HG02678 (cell line): ENCODE results near the gene KCNAB2.

ENCODE experiments used
- ATAC-seq: cut with Tn5 transposase; IDR thresholded peaks from one replicate; pipeline ENCODE4 v1.9.1; 2021; ENCODE audit warnings: mild to moderate bottlenecking, moderate library complexity; ENCODE audit not compliant: unreplicated experiment

Gene KCNAB2

GRCh38 chr1:6106321-6106731 is 60.6 kb downstream of the KCNAB2 start:
- ATAC-seq: no peak

- no peak for ATAC-seq
These were observed 61.3 kb downstream of the KCNAB2 start for GRCh38 chr1:6106977-6107376.

DNA sequence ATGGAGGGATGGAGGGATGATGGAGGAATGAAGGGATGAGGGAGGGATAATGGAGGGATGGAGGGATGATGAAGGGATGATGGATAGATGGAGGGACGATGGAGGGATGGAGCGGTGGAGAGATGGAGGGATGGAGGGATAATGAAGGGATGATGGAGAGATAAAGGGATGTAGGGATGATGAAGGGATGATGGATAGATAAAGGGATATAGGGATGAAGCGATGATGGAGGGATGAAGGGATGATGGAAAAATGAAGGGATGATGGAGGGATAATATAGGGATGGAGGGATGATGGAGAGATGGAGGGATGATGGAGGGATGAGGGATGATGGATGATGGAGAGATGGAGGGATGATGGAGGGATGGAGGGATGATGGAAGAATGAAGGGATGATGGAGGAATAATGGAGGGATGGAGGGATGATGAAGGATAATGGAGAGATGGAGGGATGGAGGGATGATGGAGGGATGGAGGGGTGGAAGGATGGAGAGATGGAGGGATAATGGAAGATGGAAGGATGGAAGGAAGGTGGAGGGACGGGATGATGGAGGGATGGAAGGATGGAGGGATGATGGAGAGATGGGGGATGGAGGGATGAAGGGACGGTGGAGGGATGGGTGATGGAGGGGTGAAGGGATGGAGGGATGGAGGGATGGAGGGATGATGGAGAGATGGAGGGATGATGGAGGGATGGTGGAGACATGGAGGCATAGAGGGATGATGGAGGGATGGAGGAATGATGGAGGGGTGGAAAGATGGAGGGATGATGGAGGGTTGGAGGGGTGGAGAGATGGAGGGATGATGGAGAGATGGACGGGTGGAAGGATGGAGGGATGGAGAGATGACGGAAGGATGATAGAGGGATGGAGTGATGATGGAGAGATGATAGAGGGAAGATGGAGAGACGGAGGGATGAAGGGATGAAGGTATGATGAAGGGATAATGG is 62.0 kb downstream of the KCNAB2 start:
- ATAC-seq: no peak

DNA sequence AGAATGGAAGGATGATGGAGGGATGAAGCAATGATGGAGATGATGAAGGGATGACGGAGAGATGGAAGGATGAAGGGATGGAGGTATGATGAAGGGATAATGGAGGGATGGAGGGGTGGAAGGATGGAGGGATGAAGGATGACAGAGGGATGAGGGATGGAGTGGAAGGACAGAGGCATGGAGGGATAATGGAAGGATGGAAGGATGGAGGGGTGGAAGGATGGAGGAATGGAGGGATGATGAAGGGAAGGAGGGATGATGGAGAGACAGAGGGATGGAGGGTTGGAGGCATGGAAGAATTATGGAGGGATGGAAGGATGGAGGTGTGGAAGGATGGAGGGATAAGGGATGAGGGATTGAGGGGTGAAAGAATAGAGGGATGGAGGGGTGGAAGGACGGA is 62.8 kb downstream of the KCNAB2 start:
- no peak for ATAC-seq

DNA sequence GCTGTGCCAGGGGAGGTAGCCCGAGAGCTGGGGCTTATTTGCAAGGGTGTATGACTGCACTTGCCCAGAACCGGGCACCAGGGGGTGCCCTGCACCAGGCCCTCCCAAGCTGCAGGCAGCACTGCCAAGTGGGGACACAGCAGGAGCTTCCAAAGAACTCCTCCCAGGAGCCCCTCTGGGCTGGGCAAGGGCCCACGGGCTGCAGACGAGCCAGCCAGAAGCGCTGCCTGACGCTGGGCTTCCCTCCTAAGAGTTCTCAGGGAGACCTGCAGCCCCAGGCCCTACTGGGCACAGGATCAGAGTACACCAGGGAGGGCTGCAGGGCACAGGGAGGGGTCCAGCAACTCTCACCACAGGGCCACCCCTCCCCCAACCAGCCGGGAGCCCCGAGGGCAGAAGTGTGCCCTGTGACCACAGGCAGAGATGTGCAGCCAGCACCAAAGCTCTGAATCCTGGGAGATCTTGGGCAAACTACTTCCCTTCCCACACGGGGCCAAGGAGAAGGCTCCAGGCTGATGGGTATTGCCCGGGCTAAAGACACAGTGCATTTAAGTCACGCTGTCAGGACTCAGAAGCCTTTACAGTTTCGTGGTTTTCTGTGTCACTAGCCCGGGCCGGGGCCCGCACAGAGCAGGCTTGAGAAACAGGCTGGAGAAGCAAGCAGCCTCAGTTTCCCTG is 63.4 kb downstream of the KCNAB2 start:
- ATAC-seq: no peak

GRCh38 chr1:6109688-6110087 is 64.0 kb downstream of the KCNAB2 start:
- ATAC-seq: no peak

DNA sequence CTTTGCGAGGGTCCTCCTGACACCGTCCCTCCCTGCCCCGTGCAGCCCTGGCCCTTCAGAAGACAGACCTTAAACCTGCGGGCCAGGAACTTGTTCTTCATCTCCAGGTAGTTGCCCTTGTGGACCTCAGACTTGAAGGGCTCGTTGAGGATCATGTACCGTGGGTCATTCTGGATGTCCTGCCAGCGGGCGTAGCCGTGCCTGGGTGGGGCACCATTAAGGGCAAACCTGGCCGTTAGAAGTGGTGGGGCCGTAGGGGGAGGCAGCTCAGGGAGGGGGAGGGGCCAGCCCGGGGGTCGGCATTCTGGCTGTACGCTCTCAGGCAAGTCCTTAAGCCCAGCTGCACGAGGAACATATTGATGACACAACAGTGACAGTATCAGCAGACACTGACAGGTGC is 64.6 kb downstream of the KCNAB2 start:
- no peak for ATAC-seq

GRCh38 chr1:6111571-6111970 is 65.9 kb downstream of the KCNAB2 start:
- ATAC-seq: no peak

DNA sequence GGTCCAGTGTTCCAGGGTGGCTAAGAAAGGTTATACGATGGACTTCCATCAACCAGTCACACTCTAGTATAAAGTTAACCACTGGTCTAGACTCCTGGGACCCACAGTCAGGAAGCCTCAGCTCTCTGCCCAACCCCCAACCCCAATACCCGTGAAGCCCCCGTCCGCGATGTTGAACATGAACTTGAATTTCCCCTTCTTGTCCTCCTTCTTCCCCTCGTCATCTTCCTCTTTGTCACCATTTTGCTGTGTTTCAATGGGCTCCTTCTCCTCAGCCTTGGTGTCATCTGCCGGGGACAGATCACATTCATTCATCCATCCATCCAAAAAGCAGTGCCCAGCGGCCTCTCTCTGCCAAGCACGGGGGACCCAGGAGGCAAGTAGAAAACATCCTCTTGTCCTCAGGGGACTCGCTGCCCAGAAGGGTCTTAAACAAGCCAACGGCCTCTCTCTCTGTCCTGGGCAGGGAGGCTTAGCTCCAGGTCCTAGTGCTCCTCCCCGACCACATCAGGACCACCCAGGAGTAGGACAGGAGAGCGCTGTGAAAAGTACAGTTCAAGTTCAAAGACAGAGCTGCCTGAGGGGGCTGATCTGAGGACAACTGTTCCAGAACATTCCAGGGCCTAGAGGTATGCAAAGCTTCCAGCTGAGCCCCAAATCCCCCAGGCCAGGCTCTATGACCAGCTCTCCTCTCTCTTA is 66.5 kb downstream of the KCNAB2 start:
- no peak for ATAC-seq

DNA sequence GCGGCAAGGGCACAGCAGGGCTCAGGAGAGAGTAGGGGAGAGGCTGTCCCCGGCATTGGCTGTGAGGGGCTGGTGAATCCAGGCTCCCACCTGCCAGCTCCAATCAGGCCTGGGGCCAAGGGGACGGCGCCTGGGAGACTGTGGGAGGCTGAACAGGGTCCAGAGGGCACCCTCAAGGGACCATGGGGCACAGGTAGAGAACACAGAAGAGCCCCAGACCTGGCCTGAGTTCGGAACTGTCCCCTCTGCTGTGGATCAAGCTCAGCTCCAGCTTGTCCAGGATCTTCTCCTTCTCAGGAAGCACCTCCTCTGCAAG is 67.0 kb downstream of the KCNAB2 start:
- ATAC-seq: no peak

DNA sequence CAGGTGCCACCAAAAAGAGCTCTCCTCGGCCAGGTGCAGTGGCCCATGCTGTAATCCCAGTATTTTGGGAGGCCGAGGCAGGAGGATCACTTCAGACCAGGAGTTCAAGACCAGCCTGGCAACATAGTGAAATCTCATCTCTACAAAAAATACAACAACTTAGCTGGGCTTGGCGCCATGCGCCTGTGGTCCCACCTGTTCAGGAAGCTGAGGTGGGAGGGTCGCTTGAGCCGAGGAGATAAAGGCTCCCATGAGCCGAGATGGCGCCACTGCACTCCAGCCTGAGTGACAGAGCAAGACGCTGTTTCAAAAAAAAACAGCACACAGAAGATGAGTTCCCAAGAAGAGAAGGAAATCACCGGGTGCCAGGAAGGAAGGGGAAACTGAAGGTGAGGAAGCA is 67.4 kb downstream of the KCNAB2 start:
- no peak for ATAC-seq

DNA sequence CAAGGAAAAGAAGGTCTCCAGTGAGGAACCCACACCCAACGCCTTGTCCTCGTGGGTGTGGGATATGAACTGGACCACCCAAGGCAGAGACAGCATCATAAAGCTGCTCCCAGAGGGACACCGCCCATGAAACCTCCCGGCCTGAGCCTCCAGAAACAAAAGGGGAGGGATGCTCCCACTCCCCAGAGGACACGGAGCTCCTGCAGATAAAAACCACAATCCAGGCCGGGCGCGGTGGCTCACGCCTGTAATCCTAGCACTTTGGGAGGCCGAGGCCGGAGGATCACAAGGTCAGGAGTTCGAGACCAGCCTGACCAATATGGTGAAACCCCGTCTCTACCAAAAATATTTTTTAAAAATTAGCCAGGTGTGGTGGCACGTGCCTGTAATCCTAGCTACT is 68.1 kb downstream of the KCNAB2 start:
- ATAC-seq: no peak

DNA sequence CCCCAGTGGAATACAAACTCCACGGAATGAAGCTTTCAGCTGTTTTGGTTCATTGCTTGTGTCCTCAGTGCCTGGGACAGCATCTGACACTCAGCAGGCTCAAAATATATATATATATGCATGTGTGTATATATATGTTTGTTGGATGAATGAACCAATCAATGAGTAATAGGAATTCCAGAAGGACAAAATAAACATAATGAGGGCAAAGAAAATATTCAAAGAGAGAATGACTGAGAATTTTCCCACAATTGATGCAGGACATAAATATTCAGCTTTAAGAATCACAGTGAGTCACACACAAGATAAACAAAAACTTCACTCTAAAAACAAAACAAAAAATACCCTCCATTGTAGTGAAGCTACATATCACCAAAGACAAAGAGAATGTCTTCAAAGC is 70.4 kb downstream of the KCNAB2 start:
- ATAC-seq: no peak

GRCh38 chr1:6117064-6117463 is 71.4 kb downstream of the KCNAB2 start:
- no peak for ATAC-seq

GRCh38 chr1:6117624-6118023 is 71.9 kb downstream of the KCNAB2 start:
- no peak for ATAC-seq

- ATAC-seq: no peak
These were observed 72.7 kb downstream of the KCNAB2 start for GRCh38 chr1:6118415-6118814.

GRCh38 chr1:6121021-6121421 is 75.3 kb downstream of the KCNAB2 start:
- no peak for ATAC-seq

- no peak for ATAC-seq
These were observed 76.1 kb downstream of the KCNAB2 start for GRCh38 chr1:6121651-6122370.

GRCh38 chr1:6123083-6123482 is 77.4 kb downstream of the KCNAB2 start:
- ATAC-seq: no peak

DNA sequence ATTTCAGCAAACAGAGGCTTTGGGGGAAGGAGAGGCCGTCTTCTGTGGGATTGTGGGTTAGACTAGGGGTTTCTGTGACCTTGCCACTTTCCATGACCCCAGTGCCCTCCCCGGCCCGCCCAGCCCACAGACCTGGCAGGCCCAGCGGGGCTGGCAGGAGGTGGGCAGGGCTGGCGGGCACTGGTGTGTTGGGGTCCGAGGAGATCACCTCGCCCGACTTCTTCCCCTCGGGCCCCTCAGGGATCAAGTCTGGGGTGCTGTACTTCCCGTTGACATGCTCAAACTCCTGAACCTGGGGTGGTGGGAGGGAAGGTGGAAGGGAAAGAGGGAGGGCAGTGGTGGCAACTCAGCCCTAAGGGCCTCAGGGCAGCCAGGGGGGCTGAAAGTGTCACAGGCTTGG is 78.1 kb downstream of the KCNAB2 start:
- ATAC-seq: no peak

- no peak for ATAC-seq
These were observed 78.7 kb downstream of the KCNAB2 start for GRCh38 chr1:6124341-6124740.
